ENCODE measurements around the gene MRPS18A. TPM values are rescaled to one million over a fixed set of nuclear protein-coding genes. Genes with fewer than 3 reads are reported as not detected.
A peak's percentile ranks its signal among the peaks of the same experiment; 100 is the strongest.

Gene MRPS18A
- total and polyA plus RNA-seq, 9 of the 15 experiments (the other 6 are each of a cell fraction or from before 2014, with no cell fraction given): 87.5 to 243 (median 125) TPM

DNA sequence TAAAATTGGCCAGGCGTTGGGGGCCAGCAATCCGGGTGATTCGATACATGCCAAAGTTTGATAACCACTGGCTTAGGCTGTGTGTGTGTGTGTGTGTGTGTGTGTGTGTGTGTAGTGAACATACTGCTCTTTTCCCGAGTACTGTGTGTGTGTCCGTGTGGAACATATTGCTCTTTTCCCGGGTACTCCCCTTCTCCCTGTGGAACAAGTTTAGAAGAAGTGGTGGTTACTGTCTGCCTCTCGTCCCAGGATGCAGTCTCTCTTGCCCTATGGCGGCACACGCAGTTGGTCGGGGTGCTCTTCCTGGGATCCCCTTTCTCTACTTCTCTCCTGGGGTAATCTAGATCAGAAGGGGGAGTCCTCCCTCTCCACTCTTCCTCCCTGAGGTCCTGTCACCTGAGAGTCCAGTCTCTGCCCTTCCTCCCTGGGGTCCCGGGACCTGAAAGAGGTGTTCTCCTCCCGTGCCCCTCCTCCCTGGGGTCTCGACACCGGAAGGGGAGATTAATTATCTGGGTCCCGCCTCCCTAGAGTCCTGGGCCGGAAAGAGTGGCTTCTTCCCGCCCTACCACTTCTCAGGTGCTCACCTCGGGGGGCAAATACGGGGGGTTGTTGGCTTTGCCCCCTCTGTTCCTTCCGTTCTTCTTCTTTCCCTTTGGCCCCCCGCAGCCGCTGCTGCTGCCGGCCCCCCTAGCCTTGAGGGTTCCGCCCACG, 59.0 kb downstream of the MRPS18A start (continued):
- TF ChIP-seq ETS1 (conservative IDR thresholded peaks at IDR 0.05; ENCODE audit: control insufficient read depth, low read depth, low read length) (no peak), FIP1L1 (IDR thresholded peaks at IDR 0.05; ENCODE audit: low read depth, low read length, poor library complexity, severe bottlenecking) (no peak), YY1 (IDR thresholded peaks at IDR 0.05; ENCODE audit: borderline replicate concordance in 1 of 3, control insufficient read depth in 1 of 3, extremely low read depth in 1 of 3, insufficient read depth in 3 of 3, insufficient read length in 1 of 3, insufficient replicate concordance in 2 of 3, low read depth in 1 of 3, low read length in 2 of 3) (peak in 2 of 3 experiments; percentile 14 to 77), NEUROD1 (IDR thresholded peaks at IDR 0.05; ENCODE audit: borderline replicate concordance, low read depth, low read length, partially characterized antibody) (no peak), SRF (CRISPR knock-in tag; IDR thresholded peaks at IDR 0.05) (peak in 1 of 2 experiments; percentile 85; a peak in 1 of 4 replicates), BRF2 (IDR thresholded peaks at IDR 0.05; ENCODE audit: borderline replicate concordance, insufficient read depth, insufficient read length) (no peak), RAD21 (CRISPR knock-in tag; conservative IDR thresholded peaks at IDR 0.05 in 1 of 2, IDR thresholded peaks at IDR 0.05 in 1 of 2) (peak in 1 of 2 experiments; percentile 14; a peak in 1 of 4 replicates), HDAC3 (IDR thresholded peaks at IDR 0.05; ENCODE audit: borderline replicate concordance, partially characterized antibody) (no peak), SOX6 (IDR thresholded peaks at IDR 0.05) (peak; percentile 36; the same call in 1 of the 2 replicates), ZFP30 (CRISPR knock-in tag; IDR thresholded peaks at IDR 0.05; ENCODE audit: borderline replicate concordance) (no peak), HDAC2 (IDR thresholded peaks at IDR 0.05) (peak; percentile 84; the same call in 1 of the 2 replicates), ZNF274 (IDR thresholded peaks at IDR 0.05; ENCODE audit: borderline replicate concordance, low read depth, low read length) (no peak), HOXB6 (CRISPR knock-in tag; IDR thresholded peaks at IDR 0.05; ENCODE audit: borderline replicate concordance) (peak; percentile 57; the same call in 1 of the 2 replicates), SMAD4 (CRISPR knock-in tag; conservative IDR thresholded peaks at IDR 0.05) (peak; percentile 76), NCOA2 (IDR thresholded peaks at IDR 0.05; ENCODE audit: partially characterized antibody in 2 of 2) (no peak)
- TF ChIP-seq, protein P1, sequence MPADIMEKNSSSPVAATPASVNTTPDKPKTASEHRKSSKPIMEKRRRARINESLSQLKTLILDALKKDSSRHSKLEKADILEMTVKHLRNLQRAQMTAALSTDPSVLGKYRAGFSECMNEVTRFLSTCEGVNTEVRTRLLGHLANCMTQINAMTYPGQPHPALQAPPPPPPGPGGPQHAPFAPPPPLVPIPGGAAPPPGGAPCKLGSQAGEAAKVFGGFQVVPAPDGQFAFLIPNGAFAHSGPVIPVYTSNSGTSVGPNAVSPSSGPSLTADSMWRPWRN (IDR thresholded peaks at IDR 0.05; ENCODE audit: low read depth): peak; percentile 30; the same call in 1 of the 2 replicates
- TF ChIP-seq, protein P2, sequence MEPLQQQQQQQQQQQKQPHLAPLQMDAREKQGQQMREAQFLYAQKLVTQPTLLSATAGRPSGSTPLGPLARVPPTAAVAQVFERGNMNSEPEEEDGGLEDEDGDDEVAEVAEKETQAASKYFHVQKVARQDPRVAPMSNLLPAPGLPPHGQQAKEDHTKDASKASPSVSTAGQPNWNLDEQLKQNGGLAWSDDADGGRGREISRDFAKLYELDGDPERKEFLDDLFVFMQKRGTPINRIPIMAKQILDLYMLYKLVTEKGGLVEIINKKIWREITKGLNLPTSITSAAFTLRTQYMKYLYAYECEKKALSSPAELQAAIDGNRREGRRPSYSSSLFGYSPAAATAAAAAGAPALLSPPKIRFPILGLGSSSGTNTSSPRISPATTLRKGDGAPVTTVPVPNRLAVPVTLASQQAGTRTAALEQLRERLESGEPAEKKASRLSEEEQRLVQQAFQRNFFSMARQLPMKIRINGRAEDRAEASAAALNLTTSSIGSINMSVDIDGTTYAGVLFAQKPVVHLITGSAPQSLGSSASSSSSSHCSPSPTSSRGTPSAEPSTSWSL (CRISPR knock-in tag; IDR thresholded peaks at IDR 0.05; ENCODE audit: borderline replicate concordance): no peak
